T-helper 2 cell treated with Interferon-gamma antibody and Interleukin-4, amounts not matched to agents 5 μg/mL and 100 μg/mL, for 36 hours (primary cell): ENCODE results near the gene C1QB.

Source experiments
- DNase-seq: peaks from one replicate; pipeline ENCODE4 v3.0.0; 2021; ENCODE audit warnings: low spot score
- H3K27ac Mint-ChIP-seq: one replicate; pipeline ENCODE4 v1.8.0; 2021; ENCODE audit warnings: mild to moderate bottlenecking, mixed read lengths
- H3K27me3 Mint-ChIP-seq: one replicate; pipeline ENCODE4 v1.8.0; 2021; ENCODE audit warnings: low read depth, mixed read lengths
- H3K36me3 Mint-ChIP-seq: one replicate; pipeline ENCODE4 v1.8.0; 2021; ENCODE audit warnings: low read depth, mixed read lengths
- H3K4me1 Mint-ChIP-seq: one replicate; pipeline ENCODE4 v1.8.0; 2021; ENCODE audit warnings: low read depth, mixed read lengths
- H3K4me3 Mint-ChIP-seq: one replicate; pipeline ENCODE4 v1.8.0; 2022; ENCODE audit warnings: mild to moderate bottlenecking, moderate library complexity, mixed read lengths
- H3K9me3 Mint-ChIP-seq: one replicate; pipeline ENCODE4 v1.8.0; 2021; ENCODE audit warnings: mixed read lengths

C1QB gene

DNA sequence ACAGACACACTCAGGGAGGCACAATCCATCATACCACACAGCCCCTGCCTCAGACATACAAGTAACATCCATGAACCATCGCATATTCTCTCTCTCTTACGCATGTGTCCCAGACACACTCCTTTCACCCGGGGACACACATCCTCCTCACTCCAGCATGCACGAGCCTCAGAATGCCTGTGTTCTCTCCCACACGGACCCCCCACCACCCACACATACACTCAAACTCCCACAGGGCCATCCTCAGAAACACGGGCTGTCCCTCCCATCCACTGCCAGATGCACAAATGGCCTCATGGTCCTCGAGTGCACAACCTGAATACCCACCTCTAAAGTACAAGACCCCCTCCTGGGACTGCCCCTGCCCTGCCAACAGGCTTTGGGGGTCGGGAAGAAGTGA, 11.8 kb upstream of the C1QB start:
- H3K36me3 Mint-ChIP-seq = no peaks in the 10 kb centered on the region
- H3K27ac Mint-ChIP-seq = no peak overlapping the region
- no peaks in the 10 kb centered on the region for H3K27me3 Mint-ChIP-seq
- no peak for DNase-seq
- no peaks in the 10 kb centered on the region for H3K4me1 Mint-ChIP-seq
- H3K4me3 Mint-ChIP-seq = no peak overlapping the region
- no peaks in the 10 kb centered on the region for H3K9me3 Mint-ChIP-seq

GRCh38 chr1:22641906-22642636, 11.0 kb upstream of the C1QB start:
- DNase-seq = peak; percentile 52
- H3K9me3 Mint-ChIP-seq = no peaks in the 10 kb centered on the region
- no peaks in the 10 kb centered on the region for H3K27me3 Mint-ChIP-seq
- H3K36me3 Mint-ChIP-seq = no peaks in the 10 kb centered on the region
- H3K4me3 Mint-ChIP-seq = no peak overlapping the region
- H3K4me1 Mint-ChIP-seq = no peaks in the 10 kb centered on the region
- H3K27ac Mint-ChIP-seq = no peak overlapping the region

- no peaks in the 10 kb centered on the region for H3K9me3 Mint-ChIP-seq
- no peak for DNase-seq
- H3K27me3 Mint-ChIP-seq = no peaks in the 10 kb centered on the region
- no peaks in the 10 kb centered on the region for H3K4me1 Mint-ChIP-seq
- H3K4me3 Mint-ChIP-seq = no peak within 1 kb of the TSS
- no peaks in the 10 kb centered on the region for H3K36me3 Mint-ChIP-seq
- no peak within 1 kb of the TSS for H3K27ac Mint-ChIP-seq
Observed at GRCh38 chr1:22643381-22643780, 9.7 kb upstream of the C1QB start, which contains the start of gene C1QC. Gene C1QC, plus strand, starts transcription at chr1:22643633. Its CDS starts 391 bp downstream, at chr1:22644024.

GRCh38 chr1:22643928-22644327, 9.1 kb upstream of the C1QB start:
- no peaks in the 10 kb centered on the region for H3K36me3 Mint-ChIP-seq
- H3K27ac Mint-ChIP-seq = no peak overlapping the region
- no peaks in the 10 kb centered on the region for H3K27me3 Mint-ChIP-seq
- H3K4me3 Mint-ChIP-seq = no peak overlapping the region
- H3K4me1 Mint-ChIP-seq = no peaks in the 10 kb centered on the region
- H3K9me3 Mint-ChIP-seq = no peaks in the 10 kb centered on the region
- no peak for DNase-seq

DNA sequence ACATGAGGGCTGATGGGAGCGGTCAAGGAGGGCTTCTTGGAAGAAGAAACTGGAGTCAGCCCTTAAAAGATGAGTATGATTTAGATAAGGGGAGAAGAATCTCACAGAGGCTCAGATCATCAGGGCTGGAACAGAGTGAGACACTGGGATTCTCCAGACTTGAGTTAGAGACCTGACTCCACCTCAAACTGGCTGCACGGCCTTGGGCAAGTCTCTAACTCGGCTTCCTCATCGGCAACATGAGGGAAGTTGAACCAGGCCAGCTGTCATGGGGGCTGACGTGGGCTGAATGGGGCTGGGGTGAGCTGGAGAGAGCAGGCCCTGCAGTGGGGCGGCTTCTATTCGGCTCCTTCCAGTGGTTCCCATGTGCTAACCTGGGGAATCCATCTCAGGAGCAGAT, 7.1 kb upstream of the C1QB start:
- H3K4me3 Mint-ChIP-seq = no peak overlapping the region
- no peak for DNase-seq

DNA sequence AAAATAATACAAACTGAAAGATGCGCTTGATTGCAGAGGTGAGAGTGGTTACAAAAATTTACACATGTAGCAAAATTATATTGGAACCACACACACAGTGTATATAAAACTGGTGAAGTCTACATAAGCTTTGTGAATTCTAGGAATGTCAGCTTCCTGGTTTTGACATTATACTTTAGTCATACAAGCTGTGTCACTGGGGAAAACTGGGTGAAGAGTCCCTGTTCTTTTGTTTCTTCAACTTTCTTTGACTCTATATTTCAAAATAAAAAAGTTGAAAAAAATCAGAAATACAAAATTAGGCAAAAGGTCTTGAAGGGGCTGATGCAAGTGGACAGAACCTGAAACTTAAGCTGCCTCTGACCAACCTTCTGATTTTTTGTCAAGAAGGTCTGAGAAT, 6.7 kb upstream of the C1QB start:
- Mint-ChIP-seq H3K4me1 (no peaks in the 10 kb centered on the region), H3K36me3 (no peaks in the 10 kb centered on the region), H3K27me3 (no peaks in the 10 kb centered on the region), H3K27ac (no peak overlapping the region), H3K9me3 (no peaks in the 10 kb centered on the region), H3K4me3 (no peak overlapping the region)
- no peak for DNase-seq

More for the DNA sequence above, 7.1 kb upstream of the C1QB start:
- no peaks in the 10 kb centered on the region for H3K4me1 Mint-ChIP-seq
- H3K27me3 Mint-ChIP-seq = no peaks in the 10 kb centered on the region
- H3K27ac Mint-ChIP-seq = no peak overlapping the region
- no peaks in the 10 kb centered on the region for H3K36me3 Mint-ChIP-seq
- H3K9me3 Mint-ChIP-seq = no peaks in the 10 kb centered on the region

- no peak for DNase-seq
- Mint-ChIP-seq H3K4me3 (no peak overlapping the region), H3K4me1 (no peaks in the 10 kb centered on the region), H3K36me3 (no peaks in the 10 kb centered on the region), H3K27me3 (no peaks in the 10 kb centered on the region), H3K27ac (no peak overlapping the region), H3K9me3 (no peaks in the 10 kb centered on the region)
Observed at GRCh38 chr1:22650089-22650693, 2.8 kb upstream of the C1QB start.

- Mint-ChIP-seq H3K4me1 (no peaks in the 10 kb centered on the region), H3K9me3 (no peaks in the 10 kb centered on the region), H3K4me3 (no peak overlapping the region), H3K27ac (no peak overlapping the region), H3K36me3 (no peaks in the 10 kb centered on the region), H3K27me3 (no peaks in the 10 kb centered on the region)
- no peak for DNase-seq
Observed at GRCh38 chr1:22651941-22652856, 837 bp upstream of the C1QB start.

DNA sequence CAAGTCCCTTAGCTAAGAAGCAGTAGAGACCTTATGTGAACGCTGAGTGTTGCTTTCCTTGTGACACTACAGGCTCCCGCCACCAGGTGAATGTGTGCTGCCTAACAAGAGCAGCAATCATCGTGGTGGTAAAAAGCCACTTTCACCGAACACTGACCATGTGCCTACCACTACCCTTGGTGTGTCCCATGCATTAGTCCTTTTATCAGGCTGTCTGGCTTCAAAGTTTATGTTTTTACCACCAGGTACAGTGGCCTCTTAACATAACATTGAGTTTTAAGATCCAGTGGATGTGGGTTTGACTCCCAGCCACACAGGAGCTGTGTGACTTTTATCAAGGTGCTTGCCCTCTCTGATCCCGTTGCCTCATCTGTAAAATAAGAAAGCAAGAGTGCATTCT, 1.7 kb downstream of the C1QB start:
- H3K27ac Mint-ChIP-seq = no peak overlapping the region
- no peak overlapping the region for H3K4me3 Mint-ChIP-seq
- no peaks in the 10 kb centered on the region for H3K9me3 Mint-ChIP-seq
- no peaks in the 10 kb centered on the region for H3K27me3 Mint-ChIP-seq
- no peaks in the 10 kb centered on the region for H3K36me3 Mint-ChIP-seq
- no peak for DNase-seq
- H3K4me1 Mint-ChIP-seq = no peaks in the 10 kb centered on the region

GRCh38 chr1:22658385-22659163, 5.5 kb downstream of the C1QB start:
- no peaks in the 10 kb centered on the region for H3K9me3 Mint-ChIP-seq
- no peaks in the 10 kb centered on the region for H3K36me3 Mint-ChIP-seq
- H3K27ac Mint-ChIP-seq = no peak overlapping the region
- DNase-seq = no peak
- H3K4me3 Mint-ChIP-seq = no peak overlapping the region
- no peaks in the 10 kb centered on the region for H3K27me3 Mint-ChIP-seq
- H3K4me1 Mint-ChIP-seq = no peaks in the 10 kb centered on the region

DNA sequence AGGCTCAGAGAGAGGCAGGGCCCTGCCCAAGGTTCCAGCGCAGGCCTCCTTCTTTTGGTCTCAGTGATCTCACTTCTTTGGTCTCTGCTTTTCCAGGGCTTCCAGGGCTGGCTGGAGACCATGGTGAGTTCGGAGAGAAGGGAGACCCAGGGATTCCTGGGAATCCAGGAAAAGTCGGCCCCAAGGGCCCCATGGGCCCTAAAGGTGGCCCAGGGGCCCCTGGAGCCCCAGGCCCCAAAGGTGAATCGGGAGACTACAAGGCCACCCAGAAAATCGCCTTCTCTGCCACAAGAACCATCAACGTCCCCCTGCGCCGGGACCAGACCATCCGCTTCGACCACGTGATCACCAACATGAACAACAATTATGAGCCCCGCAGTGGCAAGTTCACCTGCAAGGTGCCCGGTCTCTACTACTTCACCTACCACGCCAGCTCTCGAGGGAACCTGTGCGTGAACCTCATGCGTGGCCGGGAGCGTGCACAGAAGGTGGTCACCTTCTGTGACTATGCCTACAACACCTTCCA, 7.7 kb downstream of the C1QB start:
- H3K4me1 Mint-ChIP-seq = no peaks in the 10 kb centered on the region
- no peaks in the 10 kb centered on the region for H3K36me3 Mint-ChIP-seq
- H3K9me3 Mint-ChIP-seq = no peaks in the 10 kb centered on the region
- no peaks in the 10 kb centered on the region for H3K27me3 Mint-ChIP-seq
- no peak overlapping the region for H3K27ac Mint-ChIP-seq
- no peak for DNase-seq
- no peak overlapping the region for H3K4me3 Mint-ChIP-seq

GRCh38 chr1:22661880-22662279, 8.8 kb downstream of the C1QB start:
- Mint-ChIP-seq H3K4me3 (no peak overlapping the region), H3K36me3 (no peaks in the 10 kb centered on the region), H3K4me1 (no peaks in the 10 kb centered on the region), H3K27me3 (no peaks in the 10 kb centered on the region), H3K27ac (no peak overlapping the region), H3K9me3 (no peaks in the 10 kb centered on the region)
- DNase-seq = no peak

- Mint-ChIP-seq H3K9me3 (no peaks in the 10 kb centered on the region), H3K36me3 (no peaks in the 10 kb centered on the region), H3K4me3 (no peak overlapping the region), H3K27ac (no peak overlapping the region), H3K27me3 (peaks cover under 1% of the 10 kb centered on the region), H3K4me1 (no peaks in the 10 kb centered on the region)
- no peak for DNase-seq
Observed at GRCh38 chr1:22662318-22662717, 9.3 kb downstream of the C1QB start.
